ENCODE results near the gene ZBTB45.

DNA sequence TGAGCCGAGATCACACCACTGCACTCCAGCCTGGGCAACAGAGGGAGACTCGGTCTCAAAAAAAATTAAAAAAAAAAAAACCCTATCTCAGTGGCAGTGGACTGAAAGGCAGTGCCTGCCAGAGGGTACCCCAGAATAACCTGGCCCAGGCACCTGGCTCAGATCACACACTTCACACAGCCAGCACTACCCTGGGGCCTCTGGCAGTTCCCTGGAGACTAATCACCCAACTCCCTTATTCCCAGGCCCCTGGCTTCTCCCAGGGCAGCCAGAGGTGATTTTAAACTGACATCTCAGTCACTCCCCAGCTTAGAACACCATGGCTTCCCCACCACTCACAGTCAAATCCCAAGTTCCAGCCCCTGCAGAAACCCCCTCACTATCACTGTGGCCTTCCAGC lies 4.4 kb downstream of the ZBTB45 start:
- TF ChIP-seq RUNX3 (IDR thresholded peaks at IDR 0.05; ENCODE audit: low read length) (no peak), RAD21 (IDR thresholded peaks at IDR 0.05; ENCODE audit: insufficient read depth, low read depth, low read length) (no peak), POLR2A (IDR thresholded peaks at IDR 0.05; ENCODE audit: low read depth, low read length) (no peak), FOXM1 (IDR thresholded peaks at IDR 0.05; ENCODE audit: low read depth, low read length) (no peak), EZH2 (IDR thresholded peaks at IDR 0.05; ENCODE audit: borderline replicate concordance, control insufficient read depth, low read depth, low read length) (no peak)
- TF ChIP-seq, protein P1, sequence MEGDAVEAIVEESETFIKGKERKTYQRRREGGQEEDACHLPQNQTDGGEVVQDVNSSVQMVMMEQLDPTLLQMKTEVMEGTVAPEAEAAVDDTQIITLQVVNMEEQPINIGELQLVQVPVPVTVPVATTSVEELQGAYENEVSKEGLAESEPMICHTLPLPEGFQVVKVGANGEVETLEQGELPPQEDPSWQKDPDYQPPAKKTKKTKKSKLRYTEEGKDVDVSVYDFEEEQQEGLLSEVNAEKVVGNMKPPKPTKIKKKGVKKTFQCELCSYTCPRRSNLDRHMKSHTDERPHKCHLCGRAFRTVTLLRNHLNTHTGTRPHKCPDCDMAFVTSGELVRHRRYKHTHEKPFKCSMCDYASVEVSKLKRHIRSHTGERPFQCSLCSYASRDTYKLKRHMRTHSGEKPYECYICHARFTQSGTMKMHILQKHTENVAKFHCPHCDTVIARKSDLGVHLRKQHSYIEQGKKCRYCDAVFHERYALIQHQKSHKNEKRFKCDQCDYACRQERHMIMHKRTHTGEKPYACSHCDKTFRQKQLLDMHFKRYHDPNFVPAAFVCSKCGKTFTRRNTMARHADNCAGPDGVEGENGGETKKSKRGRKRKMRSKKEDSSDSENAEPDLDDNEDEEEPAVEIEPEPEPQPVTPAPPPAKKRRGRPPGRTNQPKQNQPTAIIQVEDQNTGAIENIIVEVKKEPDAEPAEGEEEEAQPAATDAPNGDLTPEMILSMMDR (IDR thresholded peaks at IDR 0.05 in 2 of 3, conservative IDR thresholded peaks at IDR 0.05 in 1 of 3; ENCODE audit: control insufficient read depth in 2 of 3, extremely low read depth in 1 of 3, insufficient read depth in 1 of 3, low read depth in 3 of 3, low read length in 3 of 3) = no peak
- TF ChIP-seq, protein P2, sequence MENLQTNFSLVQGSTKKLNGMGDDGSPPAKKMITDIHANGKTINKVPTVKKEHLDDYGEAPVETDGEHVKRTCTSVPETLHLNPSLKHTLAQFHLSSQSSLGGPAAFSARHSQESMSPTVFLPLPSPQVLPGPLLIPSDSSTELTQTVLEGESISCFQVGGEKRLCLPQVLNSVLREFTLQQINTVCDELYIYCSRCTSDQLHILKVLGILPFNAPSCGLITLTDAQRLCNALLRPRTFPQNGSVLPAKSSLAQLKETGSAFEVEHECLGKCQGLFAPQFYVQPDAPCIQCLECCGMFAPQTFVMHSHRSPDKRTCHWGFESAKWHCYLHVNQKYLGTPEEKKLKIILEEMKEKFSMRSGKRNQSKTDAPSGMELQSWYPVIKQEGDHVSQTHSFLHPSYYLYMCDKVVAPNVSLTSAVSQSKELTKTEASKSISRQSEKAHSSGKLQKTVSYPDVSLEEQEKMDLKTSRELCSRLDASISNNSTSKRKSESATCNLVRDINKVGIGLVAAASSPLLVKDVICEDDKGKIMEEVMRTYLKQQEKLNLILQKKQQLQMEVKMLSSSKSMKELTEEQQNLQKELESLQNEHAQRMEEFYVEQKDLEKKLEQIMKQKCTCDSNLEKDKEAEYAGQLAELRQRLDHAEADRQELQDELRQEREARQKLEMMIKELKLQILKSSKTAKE (IDR thresholded peaks at IDR 0.05; ENCODE audit: low read depth, poor library complexity, severe bottlenecking) = no peak

All from GM12878 (cell line).